IMR-90 (cell line): ENCODE data around the gene MOCS1. TPM values are rescaled to one million over a fixed set of nuclear protein-coding genes. Genes with fewer than 3 reads are reported as not detected.

Source experiments
- ATAC-seq: fragments of 200-7000 bp; cut with Tn5 transposase; 2 replicates; pipeline ENCODE4 v1.9.1; 2020; ENCODE audit warnings: low read depth, mild to moderate bottlenecking, moderate library complexity
- BruUV-seq: library from RNA; stranded (reverse); fragments of 400-500 nt; replicated peaks from 2 replicates; lab custom pipeline; 2021; lab: Mats Ljungman, UMichigan
- CTCF ChIA-PET: fragments of 300-600 bp; formaldehyde crosslinking; extraction: SDS; loops from one replicate; lab custom pipeline; 2021; ENCODE audit warnings: antibody characterized with exemption; lab: Yijun Ruan, JAX
- POLR2A ChIA-PET: fragments of 300-600 bp; sonication (Branson Sonifier 250); formaldehyde crosslinking; loops from one replicate; lab custom pipeline; 2022; ENCODE audit warnings: antibody characterized with exemption; ENCODE audit not compliant: unreplicated experiment; lab: Charles Lee
- DNase-seq: peaks from one replicate; pipeline ENCODE4 v3.0.0; 2013
- H2AFZ ChIP-seq: replicated peaks from 2 replicates; pipeline ENCODE3; 2013; ENCODE audit warnings: low read length, mild to moderate bottlenecking; ENCODE audit not compliant: poor library complexity
- H2AK5ac ChIP-seq: 2 replicates; pipeline ENCODE4 v1.6.1; 2013; ENCODE audit warnings: low read depth, low read length, inconsistent platforms
- H2AK9ac ChIP-seq: replicated peaks from 2 replicates; pipeline ENCODE3; 2013; ENCODE audit warnings: mild to moderate bottlenecking, low read depth, low read length, moderate library complexity; ENCODE audit not compliant: poor library complexity
- H2BK120ac ChIP-seq: 2 replicates; pipeline ENCODE4 v1.6.1; 2013; ENCODE audit warnings: low read depth, low read length, inconsistent platforms
- H2BK15ac ChIP-seq: 3 replicates; pipeline ENCODE4 v1.6.1; 2013; ENCODE audit warnings: low read depth, low read length, inconsistent platforms
- H2BK20ac ChIP-seq: 2 replicates; pipeline ENCODE4 v1.6.1; 2013; ENCODE audit warnings: low read depth, mild to moderate bottlenecking, inconsistent platforms, low read length, moderate library complexity
- H2BK5ac ChIP-seq: 2 replicates; pipeline ENCODE4 v1.6.1; 2013; ENCODE audit warnings: mild to moderate bottlenecking, low read depth, low read length, inconsistent platforms; ENCODE audit not compliant: poor library complexity, severe bottlenecking
- H3K14ac ChIP-seq: replicated peaks from 2 replicates; pipeline ENCODE4 v1.6.1; 2013; ENCODE audit warnings: low read depth, low read length, inconsistent platforms
- H3K18ac ChIP-seq: 2 replicates; pipeline ENCODE4 v1.6.1; 2013; ENCODE audit warnings: low read depth, low read length, control low read depth
- H3K23ac ChIP-seq: 2 replicates; pipeline ENCODE4 v1.6.1; 2013; ENCODE audit warnings: low read depth, low read length, inconsistent platforms
- H3K27ac ChIP-seq: 2 replicates; pipeline ENCODE4 v1.5.1; 2013; ENCODE audit warnings: mild to moderate bottlenecking, control low read depth, low read length; ENCODE audit not compliant: insufficient read depth
- H3K27me3 ChIP-seq: 2 replicates; pipeline ENCODE4 v1.6.1; 2013; ENCODE audit warnings: low read length; ENCODE audit not compliant: control insufficient read depth, insufficient read depth
- H3K36me3 ChIP-seq: 2 replicates; pipeline ENCODE4 v1.6.1; 2013; ENCODE audit warnings: low read length, mixed read lengths; ENCODE audit not compliant: control insufficient read depth, insufficient read depth
- H3K4ac ChIP-seq: 2 replicates; pipeline ENCODE4 v1.6.1; 2013; ENCODE audit warnings: low read depth, low read length, inconsistent platforms
- H3K4me1 ChIP-seq: 2 replicates; pipeline ENCODE4 v1.6.1; 2013; ENCODE audit warnings: low read length, mixed read lengths; ENCODE audit not compliant: control insufficient read depth, insufficient read depth
- H3K4me2 ChIP-seq: 2 replicates; pipeline ENCODE4 v1.6.1; 2013; ENCODE audit warnings: low read depth, mild to moderate bottlenecking, control low read depth, low read length, moderate library complexity
- H3K4me3 ChIP-seq: 2 replicates; pipeline ENCODE4 v1.5.1; 2013; ENCODE audit warnings: low read depth, mild to moderate bottlenecking, control low read depth, low read length, moderate library complexity; ENCODE audit not compliant: insufficient read depth
- H3K56ac ChIP-seq: 2 replicates; pipeline ENCODE4 v1.6.1; 2013; ENCODE audit warnings: low read length, inconsistent platforms; ENCODE audit not compliant: insufficient read depth; ENCODE audit errors: extremely low read depth
- H3K79me1 ChIP-seq, 2 experiments: 2 replicates each; pipeline ENCODE4 v1.6.1; 2013; ENCODE audit warnings: low read length in 2 of 2, inconsistent platforms in 1 of 2, low read depth in 1 of 2
- H3K9ac ChIP-seq: 2 replicates; pipeline ENCODE4 v1.6.1; 2013; ENCODE audit warnings: low read depth, low read length, control low read depth
- H3K9me1 ChIP-seq: 2 replicates; pipeline ENCODE4 v1.6.1; 2013; ENCODE audit warnings: low read length, inconsistent platforms; ENCODE audit not compliant: insufficient read depth
- H3K9me3 ChIP-seq: 2 replicates; pipeline ENCODE4 v1.6.1; 2013; ENCODE audit warnings: low read length; ENCODE audit not compliant: control insufficient read depth, insufficient read depth
- H4K20me1 ChIP-seq: 2 replicates; pipeline ENCODE4 v1.6.1; 2013; ENCODE audit warnings: low read length, inconsistent platforms; ENCODE audit not compliant: insufficient read depth
- H4K5ac ChIP-seq: 2 replicates; pipeline ENCODE4 v1.6.1; 2013; ENCODE audit warnings: mild to moderate bottlenecking, low read depth, low read length, control low read depth
- H4K8ac ChIP-seq, 2 experiments: 2 replicates each; pipeline ENCODE4 v1.6.1; 2013; ENCODE audit warnings: low read depth in 2 of 2, low read length in 2 of 2, control low read depth in 1 of 2, inconsistent platforms in 1 of 2
- H4K91ac ChIP-seq: 2 replicates; pipeline ENCODE4 v1.6.1; 2013; ENCODE audit warnings: low read depth, low read length, inconsistent platforms; ENCODE audit not compliant: insufficient read depth
- BHLHE40 ChIP-seq: fragments of 150-350 bp; IDR thresholded peaks from 2 replicates; pipeline ENCODE4 v1.6.1; 2016; ENCODE audit warnings: mild to moderate bottlenecking, low read depth, low read length
- CHD1 ChIP-seq: IDR thresholded peaks from 2 replicates; pipeline ENCODE4 v1.6.1; 2012; ENCODE audit warnings: low read depth, low read length, improper control_type of control experiment
- CTCF ChIP-seq: conservative IDR thresholded peaks from 2 replicates; pipeline ENCODE4 v1.5.1; 2012; ENCODE audit warnings: mild to moderate bottlenecking, low read depth, low read length, improper control_type of control experiment
- FOS ChIP-seq: fragments of 150-350 bp; IDR thresholded peaks from 2 replicates; pipeline ENCODE4 v1.6.1; 2016; ENCODE audit warnings: low read depth, low read length
- MAFK ChIP-seq: IDR thresholded peaks from 2 replicates; pipeline ENCODE4 v1.6.1; 2012; ENCODE audit warnings: low read depth, low read length, improper control_type of control experiment
- MAZ ChIP-seq: IDR thresholded peaks from 2 replicates; pipeline ENCODE4 v1.6.1; 2012; ENCODE audit warnings: low read depth, mild to moderate bottlenecking, low read length, improper control_type of control experiment, moderate library complexity, borderline replicate concordance
- MXI1 ChIP-seq: IDR thresholded peaks from 2 replicates; pipeline ENCODE4 v1.6.1; 2012; ENCODE audit warnings: low read depth, mild to moderate bottlenecking, low read length, moderate library complexity, borderline replicate concordance
- POLR2A ChIP-seq: IDR thresholded peaks from 2 replicates; pipeline ENCODE4 v1.6.1; 2012; ENCODE audit warnings: mild to moderate bottlenecking, low read depth, low read length
- RAD21 ChIP-seq: IDR thresholded peaks from 2 replicates; pipeline ENCODE4 v1.6.1; 2012; ENCODE audit warnings: low read length, improper control_type of control experiment
- RCOR1 ChIP-seq: IDR thresholded peaks from 2 replicates; pipeline ENCODE4 v1.6.1; 2012; ENCODE audit warnings: mild to moderate bottlenecking, low read length, improper control_type of control experiment; ENCODE audit not compliant: insufficient replicate concordance
- RFX5 ChIP-seq: IDR thresholded peaks from 2 replicates; pipeline ENCODE4 v1.8.0; 2012; ENCODE audit warnings: low read depth, mild to moderate bottlenecking, low read length, moderate library complexity
- SMC3 ChIP-seq: fragments of 150-350 bp; IDR thresholded peaks from 2 replicates; pipeline ENCODE4 v1.6.1; 2016; ENCODE audit warnings: low read depth, mild to moderate bottlenecking, antibody characterized with exemption, low read length, moderate library complexity
- USF2 ChIP-seq: fragments of 150-350 bp; IDR thresholded peaks from 2 replicates; pipeline ENCODE4 v1.6.1; 2017; ENCODE audit warnings: mild to moderate bottlenecking, antibody characterized with exemption, low read length, low read depth
- WGBS, 2 experiments: methylation state at CpG; one replicate each; pipeline versions ENCODE4 v1.1.5 to v1.1.7; 2013; ENCODE audit warnings: missing lambda C conversion rate in 2 of 2; ENCODE audit not compliant: insufficient read length in 1 of 2; ENCODE audit errors: extremely low coverage in 2 of 2; 5-methylcytosine and 5-hydroxymethylcytosine counted together
- dilution Hi-C: fragments of 300-500 bp; cut with HindIII; formaldehyde crosslinking; loops from one replicate; pipeline ENCODE4 v1.14.3; 2018; ENCODE audit warnings: low sequenced_read_pairs; ENCODE audit not compliant: unreplicated experiment
- in situ Hi-C: fragments of 300-500 bp; cut with MboI; formaldehyde crosslinking; loops from 3 replicates; pipeline ENCODE4 v1.14.3; 2019; ENCODE audit warnings: low sequenced_read_pairs, inconsistent platforms, mixed read lengths
- intact Hi-C: fragments of 100-400 bp; cut with micrococcal nuclease; formaldehyde crosslinking; loops from 2 replicates; pipeline ENCODE4 v1.10.0; 2022
- polyA plus RNA-seq, 3 experiments: library from polyadenylated mRNA; depleted of rRNA; stranded (reverse); fragments of >200 nt; gene quantifications; 2 replicates each; pipeline ENCODE4 v1.2.3, GENCODE V29; 2012; ENCODE audit warnings: low replicate concordance in 1 of 3
- total RNA-seq: library from RNA; depleted of rRNA; stranded (reverse); fragments of >200 nt; gene quantifications from 2 replicates; pipeline ENCODE4 v1.2.3, GENCODE V29; 2012
- TF ChIP-seq, protein P1 (sequence below): fragments of 150-350 bp; IDR thresholded peaks from 2 replicates; pipeline ENCODE4 v1.6.1; 2016; ENCODE audit warnings: low read depth, mild to moderate bottlenecking, low read length, moderate library complexity, borderline replicate concordance

The MOCS1 gene
- total and polyA plus RNA-seq, 2 of the 4 experiments (the other 2 are of a cell fraction) = 5.5 to 9.5 TPM

DNA sequence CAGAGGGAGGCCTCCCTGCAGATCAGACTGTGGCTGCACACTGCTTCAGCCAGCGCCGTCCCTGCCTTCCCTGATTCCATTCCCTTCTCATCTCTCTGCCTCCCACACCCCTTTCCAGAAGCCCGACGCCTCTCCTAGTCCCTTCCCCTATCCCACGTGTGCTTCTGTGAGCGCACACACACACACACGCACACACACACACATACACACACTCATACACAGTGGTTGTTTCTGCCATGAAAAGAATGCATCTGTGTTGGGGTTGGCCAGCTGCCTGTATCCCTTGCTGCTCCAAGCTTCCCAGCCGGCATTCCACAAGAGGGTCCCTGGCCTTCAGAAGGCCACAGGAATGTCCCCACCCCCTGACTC, 51.7 kb downstream of the MOCS1 start:
- Histone ChIP-seq H3K79me1 (peaks cover 0 to 21% of the 10 kb centered on the region in 2 experiments; a peak in 2 of 4 replicates), H3K27me3 (no peaks in the 10 kb centered on the region), H3K36me3 (peaks cover 12% of the 10 kb centered on the region), H2BK15ac (peak overlapping the region; percentile 95; the same call in 2 of the 3 replicates), H3K14ac (peak overlapping the region; percentile 66), H2AK9ac (peak overlapping the region; percentile 92), H4K5ac (peak overlapping the region; percentile 58), H3K56ac (peak overlapping the region; percentile 82; the same call in 1 of the 2 replicates), H3K4me2 (peak overlapping the region; percentile 70), H3K4me1 (peaks cover 51% of the 10 kb centered on the region), H2BK20ac (peak overlapping the region; percentile 95), H4K20me1 (no peaks in the 10 kb centered on the region), H3K4me3 (no peak overlapping the region), H3K9ac (peak overlapping the region; percentile 59), H2BK5ac (peak overlapping the region; percentile 96), H3K9me1 (peaks cover 44% of the 10 kb centered on the region), H4K8ac (peak overlapping the region; percentile 84 to 94; a peak in 3 of 4 replicates), H3K23ac (peak overlapping the region; percentile 93), H4K91ac (peak overlapping the region; percentile 97), H2AK5ac (peak overlapping the region; percentile 92), H3K27ac (peak overlapping the region; percentile 99), H3K4ac (peak overlapping the region; percentile 100), H3K9me3 (no peaks in the 10 kb centered on the region), H3K18ac (peak overlapping the region; percentile 87), H2BK120ac (peak overlapping the region; percentile 100), H2AFZ (peak overlapping the region; percentile 90)
- in situ Hi-C loops = loop anchor here (10.0 kb wide), 1 partner anchor 518 kb away; no protein-coding TSS in a partner anchor
- intact Hi-C loops = no loop called here
- CTCF ChIA-PET = interaction anchor here (0.6 to 1.1 kb wide), 5 partner anchors 10 to 91 kb away, joined by 3 to 7 read pairs (median 3); no protein-coding TSS in a partner anchor
- TF ChIP-seq POLR2A (no peak; the same call in 1 of the 2 replicates), SMC3 (no peak), BHLHE40 (peak; percentile 73), FOS (no peak), RFX5 (no peak), CHD1 (no peak), MXI1 (0 out of 2 replicates have a peak, but pooled peaks have one; percentile 29), MAZ (peak; percentile 42; the same call in 1 of the 2 replicates), CTCF (no peak), RAD21 (no peak), USF2 (peak; percentile 80), MAFK (no peak), RCOR1 (peak; percentile 19)
- TF ChIP-seq, protein P1, sequence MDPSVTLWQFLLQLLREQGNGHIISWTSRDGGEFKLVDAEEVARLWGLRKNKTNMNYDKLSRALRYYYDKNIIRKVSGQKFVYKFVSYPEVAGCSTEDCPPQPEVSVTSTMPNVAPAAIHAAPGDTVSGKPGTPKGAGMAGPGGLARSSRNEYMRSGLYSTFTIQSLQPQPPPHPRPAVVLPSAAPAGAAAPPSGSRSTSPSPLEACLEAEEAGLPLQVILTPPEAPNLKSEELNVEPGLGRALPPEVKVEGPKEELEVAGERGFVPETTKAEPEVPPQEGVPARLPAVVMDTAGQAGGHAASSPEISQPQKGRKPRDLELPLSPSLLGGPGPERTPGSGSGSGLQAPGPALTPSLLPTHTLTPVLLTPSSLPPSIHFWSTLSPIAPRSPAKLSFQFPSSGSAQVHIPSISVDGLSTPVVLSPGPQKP = no peak
- dilution Hi-C loops = no loop called here
- DNase-seq (peak; percentile 98), ATAC-seq (peak; percentile 80)
- 0% methylated on average over 4 of the region's 8 CpGs; no CpG with 5 or more reads in 1 of the 2 experiments for WGBS, 2 experiments
- BruUV-seq = no TSS peak
- POLR2A ChIA-PET = interaction anchor here (0.6 kb wide), 1 partner anchor 86 kb away, joined by 3 read pairs; no protein-coding TSS in a partner anchor
